GM13976 (cell line): ENCODE measurements around the gene ZNF792.
"Not testable (repeated sequence)": the region's sequence is repeated elsewhere in the genome, so short reads cannot be mapped to it uniquely, and the experiment has no call there.

Experiments
- DNase-seq: peaks from one replicate; pipeline ENCODE4 v3.0.0; 2012; ENCODE audit warnings: low spot score
- CTCF ChIP-seq: IDR thresholded peaks from 2 replicates; pipeline ENCODE4 v1.5.1; 2012; ENCODE audit warnings: borderline replicate concordance, mild to moderate bottlenecking; ENCODE audit not compliant: insufficient read depth; ENCODE audit errors: extremely low read depth, missing control alignments, control extremely low read depth
- in situ Hi-C: fragments of 300-500 bp; cut with MboI; formaldehyde crosslinking; loops from one replicate; pipeline ENCODE4 v1.12.0; 2022; ENCODE audit warnings: low sequenced_read_pairs, mixed read lengths, inconsistent platforms; ENCODE audit not compliant: unreplicated experiment

The ZNF792 gene

DNA sequence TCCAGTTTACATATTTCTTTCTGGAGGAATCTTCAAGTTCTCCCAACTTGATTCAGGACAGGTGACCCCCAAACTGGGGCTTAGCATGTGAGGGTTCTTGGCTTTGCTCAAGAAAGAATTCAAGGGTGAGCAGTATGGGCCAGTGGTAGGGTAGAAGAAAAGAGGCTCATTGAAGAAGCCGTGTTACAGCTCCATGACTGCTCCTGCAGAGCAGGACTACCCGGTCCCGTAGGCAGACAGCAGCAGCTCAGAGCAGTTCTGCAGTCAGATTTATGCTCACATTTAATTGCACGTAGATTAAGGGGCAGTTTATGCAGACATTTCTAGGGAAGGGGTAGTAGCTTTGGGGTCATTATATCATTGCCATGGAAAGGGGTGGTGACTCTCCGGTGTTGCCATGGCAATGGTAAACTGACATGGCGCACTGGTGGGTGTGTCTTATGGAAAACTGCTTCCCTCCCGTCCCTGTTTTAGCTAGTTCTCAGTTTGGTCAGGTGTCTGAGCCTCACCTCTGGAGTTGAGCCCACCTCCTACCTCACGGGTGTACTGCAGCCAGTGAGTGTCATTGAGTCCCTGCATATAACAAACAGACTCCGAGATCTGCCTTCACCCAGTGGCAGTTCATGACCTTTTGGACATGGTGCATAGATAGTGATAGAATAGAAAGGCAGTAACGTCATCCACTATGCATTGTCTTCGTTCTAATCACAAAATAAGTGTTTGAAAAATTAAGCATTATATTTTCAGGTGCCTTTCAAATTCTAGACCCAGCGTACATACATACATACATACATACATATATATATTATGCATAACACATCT lies 16.0 kb upstream of the ZNF792 start:
- no peak for DNase-seq
- TF ChIP-seq CTCF = no peak
- in situ Hi-C loops = no loop called here

DNA sequence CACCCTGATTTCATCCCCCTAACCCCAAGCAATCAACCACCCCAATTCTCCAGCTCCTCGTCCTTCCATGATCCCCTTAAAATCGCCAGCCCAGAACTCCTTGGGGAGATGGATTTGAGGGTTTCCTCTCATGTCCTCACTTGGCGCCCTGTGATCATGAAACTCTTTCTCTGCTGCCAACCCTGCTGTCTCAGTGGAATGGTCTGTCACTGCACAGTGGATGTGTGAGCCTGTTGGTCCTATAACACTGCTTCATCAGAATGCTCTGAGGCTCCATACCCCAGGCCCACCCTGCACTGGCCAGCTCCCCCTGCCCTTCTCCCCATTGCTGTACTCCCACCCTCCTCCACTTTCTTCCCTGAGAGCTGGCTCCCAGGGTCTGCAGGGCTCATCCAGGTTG lies 12.6 kb upstream of the ZNF792 start:
- no peak for TF ChIP-seq CTCF
- DNase-seq = no peak
- in situ Hi-C loops = no loop called here

GRCh38 chr19:34975056-34975455 lies 11.0 kb upstream of the ZNF792 start:
- in situ Hi-C loops = no loop called here
- no peak for DNase-seq
- TF ChIP-seq CTCF = no peak

GRCh38 chr19:34974646-34975045 lies 10.6 kb upstream of the ZNF792 start:
- in situ Hi-C loops = no loop called here
- TF ChIP-seq CTCF = no peak

DNA sequence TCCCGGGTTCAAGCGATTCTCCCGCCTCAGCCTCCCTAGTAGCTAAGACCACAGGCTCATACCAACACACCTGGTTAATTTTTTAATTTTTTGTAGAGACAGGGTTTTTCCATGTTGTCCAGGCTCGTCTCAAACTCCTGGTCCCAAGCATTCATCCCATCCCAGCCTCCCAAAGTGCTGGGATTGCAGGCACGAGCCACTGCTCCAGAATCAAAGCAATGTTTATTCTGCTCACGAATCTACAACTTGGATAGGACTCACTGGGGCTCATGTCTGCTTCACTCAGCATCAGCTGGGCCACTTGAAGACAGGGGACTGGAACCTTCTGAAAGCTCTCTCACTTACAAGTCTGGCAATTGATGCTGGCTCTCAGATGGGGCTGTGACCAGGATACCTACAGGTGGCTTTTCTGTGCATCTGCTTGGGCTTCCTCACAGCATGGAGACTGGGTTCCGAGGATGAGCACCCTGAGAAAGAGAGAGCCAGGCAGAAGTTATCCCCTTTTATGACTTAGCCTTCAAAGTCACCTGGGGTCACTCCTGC lies 8.2 kb upstream of the ZNF792 start:
- in situ Hi-C loops = no loop called here
- no peak for TF ChIP-seq CTCF
- DNase-seq = no peak

More at GRCh38 chr19:34974646-34975045, 10.6 kb upstream of the ZNF792 start:
- DNase-seq = no peak

GRCh38 chr19:34970185-34970780 lies 6.3 kb upstream of the ZNF792 start:
- DNase-seq, in situ Hi-C loops: not testable (repeated sequence)

DNA sequence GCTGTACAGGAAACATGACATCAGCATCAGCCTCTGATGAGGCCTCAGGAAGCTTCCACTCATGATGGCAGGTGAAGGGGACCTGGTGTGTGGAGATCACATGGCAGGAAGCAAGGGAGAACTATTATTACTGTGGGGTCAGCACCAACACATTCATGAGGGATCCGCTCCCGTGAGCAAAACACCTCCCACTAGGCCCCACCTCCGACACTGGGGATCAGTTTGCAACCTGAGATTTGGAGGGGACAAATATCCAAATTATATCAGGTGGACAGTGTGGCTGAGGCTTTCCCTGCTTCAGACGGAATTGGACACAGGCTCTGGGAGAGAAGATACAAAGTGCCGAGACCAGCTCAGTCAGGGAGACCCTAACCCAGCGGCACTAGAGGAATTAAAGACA lies 5.7 kb upstream of the ZNF792 start:
- TF ChIP-seq CTCF = no peak
- no peak for DNase-seq
- in situ Hi-C loops = no loop called here
